GM21367 (cell line): Measurements from ENCODE around the gene BNIP2.
"Not testable (repeated sequence)": the region's sequence is repeated elsewhere in the genome, so short reads cannot be mapped to it uniquely, and the experiment has no call there.

ENCODE experiments used
- ATAC-seq: cut with Tn5 transposase; IDR thresholded peaks from one replicate; pipeline ENCODE4 v1.9.1; 2021; ENCODE audit not compliant: unreplicated experiment

The BNIP2 gene, protein sequence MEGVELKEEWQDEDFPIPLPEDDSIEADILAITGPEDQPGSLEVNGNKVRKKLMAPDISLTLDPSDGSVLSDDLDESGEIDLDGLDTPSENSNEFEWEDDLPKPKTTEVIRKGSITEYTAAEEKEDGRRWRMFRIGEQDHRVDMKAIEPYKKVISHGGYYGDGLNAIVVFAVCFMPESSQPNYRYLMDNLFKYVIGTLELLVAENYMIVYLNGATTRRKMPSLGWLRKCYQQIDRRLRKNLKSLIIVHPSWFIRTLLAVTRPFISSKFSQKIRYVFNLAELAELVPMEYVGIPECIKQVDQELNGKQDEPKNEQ

DNA sequence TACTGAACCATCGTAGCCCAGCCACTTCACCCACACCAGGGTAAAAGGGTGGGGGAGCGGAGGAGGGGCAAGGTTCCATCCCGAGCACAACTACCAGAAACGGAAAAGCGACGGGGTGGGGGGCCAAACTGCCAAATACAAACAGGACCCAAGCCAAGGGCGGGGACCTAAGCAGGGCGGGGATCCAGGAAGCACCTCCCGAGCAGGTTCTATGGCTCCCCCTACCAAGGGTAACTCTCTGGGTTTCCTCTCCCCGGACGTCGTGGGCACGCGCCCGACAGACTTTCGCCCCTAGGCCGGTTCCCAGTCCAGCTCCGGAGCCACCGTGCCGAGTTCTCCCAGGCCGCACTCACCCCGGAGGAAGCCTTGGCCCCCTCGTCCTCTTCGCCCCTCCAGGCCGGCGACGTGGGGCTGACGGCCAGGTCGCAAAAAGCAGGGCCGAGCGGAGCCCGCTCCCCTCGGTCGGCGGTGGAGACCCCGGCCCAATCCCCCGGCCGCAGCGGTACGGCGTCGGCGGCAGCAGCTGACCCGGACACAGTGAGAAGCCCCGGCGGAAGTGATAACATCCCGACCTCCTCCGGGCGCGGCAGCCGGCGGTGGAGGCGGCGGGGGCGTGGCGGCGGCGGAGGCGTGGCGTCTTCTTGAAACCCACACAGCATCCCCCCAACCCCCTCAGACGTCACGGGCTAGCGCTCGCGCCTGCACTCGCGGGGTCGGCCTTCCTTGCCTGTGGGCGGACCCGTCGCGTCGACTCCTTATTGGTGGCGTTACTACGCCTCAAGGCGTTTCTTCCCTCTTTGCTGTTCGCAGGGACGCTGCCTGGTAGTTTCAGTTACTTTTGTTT lies at the start of gene BNIP2:
Gene BNIP2 (minus strand): TSS at position 539 of the 844 bp plus-strand sequence. CDS start 6,863 bp downstream, outside the sequence.
- peak; percentile 77 for ATAC-seq

DNA sequence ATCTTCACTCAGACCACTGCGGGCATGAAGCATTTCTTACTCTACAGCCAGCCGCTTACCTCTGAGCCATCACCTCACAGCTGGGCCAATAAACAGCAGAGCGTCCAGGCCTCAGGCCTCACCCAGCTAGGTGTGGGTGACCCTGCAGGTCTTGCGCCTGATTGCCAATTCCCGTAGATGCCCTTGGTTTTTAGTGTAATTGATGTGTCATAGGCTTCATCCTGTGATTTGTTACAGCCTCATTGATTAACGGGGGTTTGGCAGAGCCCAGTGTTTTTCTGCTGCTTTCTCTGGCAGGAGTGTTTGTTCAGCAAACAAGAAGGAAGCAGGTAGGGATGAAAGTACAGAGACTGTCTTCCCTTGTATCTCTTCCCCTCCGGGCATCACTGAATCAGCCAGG lies 49.6 kb upstream of the BNIP2 start:
- no peak for ATAC-seq

DNA sequence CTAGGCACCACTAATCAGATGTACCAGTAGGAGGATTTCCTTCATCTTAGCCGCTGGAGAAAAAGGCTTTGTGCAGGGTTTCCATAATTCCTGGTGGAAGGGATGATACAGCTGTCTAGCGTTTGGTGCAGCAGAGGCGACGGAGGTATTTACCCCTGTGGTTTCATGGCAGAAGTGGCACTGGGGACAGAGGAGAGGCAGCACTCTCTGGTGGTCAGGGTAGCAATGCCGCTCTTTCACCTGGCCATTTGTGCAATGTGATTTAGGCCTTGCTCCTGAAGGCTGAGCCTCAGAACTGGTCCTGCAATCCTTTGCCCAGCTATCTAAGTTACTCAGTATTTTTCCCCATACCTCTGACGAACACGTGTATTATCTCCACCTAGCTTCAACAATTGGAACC lies 47.1 kb upstream of the BNIP2 start:
- no peak for ATAC-seq

DNA sequence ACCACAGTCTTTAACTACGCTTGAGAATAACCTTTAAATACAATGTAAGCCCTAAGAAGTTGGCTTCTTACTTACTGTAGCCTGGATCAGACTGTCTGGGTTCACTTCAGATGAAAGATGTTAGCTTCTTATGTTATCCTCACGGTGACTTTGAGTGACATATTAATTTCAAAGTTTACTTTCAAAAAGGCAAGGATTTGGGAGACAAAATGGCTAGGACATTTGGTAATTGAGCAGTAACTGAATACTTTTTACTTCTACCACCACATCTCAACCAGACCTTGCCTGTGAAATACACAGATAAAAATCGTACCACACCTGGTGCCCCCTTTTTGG lies 36.0 kb upstream of the BNIP2 start:
- ATAC-seq = no peak

DNA sequence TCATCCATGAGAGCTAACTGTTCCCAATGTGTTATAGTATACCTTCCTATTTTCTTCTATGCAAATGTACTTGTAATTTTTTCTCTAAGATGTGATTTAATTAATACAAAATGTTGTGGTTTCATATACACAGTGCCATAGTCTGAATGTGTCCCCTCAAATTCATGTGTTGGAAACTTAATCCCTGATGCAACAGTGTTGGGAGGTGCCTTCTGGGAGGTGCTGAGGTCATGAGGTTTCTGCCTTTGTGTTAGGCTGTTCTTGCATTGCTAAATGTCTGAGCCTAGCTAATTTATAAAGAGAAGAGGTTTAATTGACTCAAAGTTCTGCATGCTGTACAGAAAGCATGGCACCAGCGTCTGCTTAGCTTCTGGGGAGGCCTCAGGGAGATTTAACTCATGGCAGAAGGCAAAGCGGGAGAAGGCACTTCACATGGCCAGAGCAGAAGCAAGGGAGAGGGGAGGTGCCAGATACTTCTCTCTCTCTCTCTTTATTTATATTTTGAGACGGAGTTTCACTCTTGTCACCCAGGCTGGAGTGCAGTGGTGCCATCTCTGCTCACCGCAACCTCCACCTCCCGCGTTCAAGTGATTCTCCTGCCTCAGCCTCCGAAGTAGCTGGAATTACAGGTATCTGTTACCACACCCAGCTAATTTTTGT lies 34.7 kb upstream of the BNIP2 start:
- no peak for ATAC-seq

DNA sequence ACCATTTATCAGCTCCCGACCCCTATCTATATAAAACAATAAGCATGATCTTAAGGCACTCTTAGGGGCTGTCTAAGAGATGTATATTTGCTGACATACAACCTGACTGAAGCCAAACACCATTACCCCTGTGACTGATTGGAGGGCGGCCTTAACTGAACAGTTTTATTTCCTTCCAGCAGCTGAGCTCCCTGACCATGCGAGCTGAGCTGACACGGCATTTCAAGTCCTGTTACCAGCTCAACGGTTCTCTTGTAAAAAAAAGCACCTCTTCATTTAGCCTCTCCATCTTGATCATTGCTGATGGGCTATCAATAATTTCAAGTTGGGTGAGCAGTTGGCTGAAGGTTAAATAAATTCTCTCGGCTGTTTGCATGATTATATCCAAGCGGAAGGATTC lies 33.4 kb upstream of the BNIP2 start:
- ATAC-seq = no peak

DNA sequence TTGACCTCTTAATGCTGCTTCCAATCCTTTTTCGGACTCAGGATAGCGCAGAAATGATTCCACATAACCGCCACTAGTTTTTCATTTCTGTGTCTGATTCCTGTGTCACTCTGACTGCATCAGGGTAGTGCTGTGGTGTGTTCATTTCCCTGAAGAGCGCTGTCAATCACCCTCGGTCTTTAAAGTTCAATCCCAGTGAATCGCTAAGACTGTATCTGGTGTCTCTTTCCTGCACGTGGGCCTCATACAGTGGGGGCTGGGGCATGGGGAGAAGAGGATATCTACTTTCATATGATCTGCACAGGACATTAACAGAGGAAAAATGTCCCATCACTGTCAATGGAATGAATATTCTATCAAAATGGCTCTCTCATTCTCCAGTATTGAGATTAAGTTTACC lies 32.9 kb upstream of the BNIP2 start:
- no peak for ATAC-seq

DNA sequence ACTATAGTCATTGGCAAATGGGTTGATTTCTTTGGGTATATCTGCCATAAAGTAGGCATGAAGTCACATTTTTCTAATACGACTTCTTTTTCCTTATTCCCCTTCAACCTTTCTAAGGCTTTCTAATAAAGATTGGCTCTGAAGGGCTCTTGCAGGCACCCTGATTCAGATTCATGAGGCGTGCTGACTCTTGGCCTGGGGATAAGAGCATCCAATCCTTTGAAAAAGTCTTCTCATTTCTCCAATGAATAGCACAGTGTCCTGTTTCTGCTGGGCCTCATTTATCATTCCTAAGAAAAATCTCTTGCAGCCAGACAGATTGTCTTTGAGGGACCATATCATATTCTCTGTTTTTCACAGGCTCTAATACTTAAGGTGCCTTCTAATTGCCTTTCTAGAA lies 32.3 kb upstream of the BNIP2 start:
- ATAC-seq = no peak

DNA sequence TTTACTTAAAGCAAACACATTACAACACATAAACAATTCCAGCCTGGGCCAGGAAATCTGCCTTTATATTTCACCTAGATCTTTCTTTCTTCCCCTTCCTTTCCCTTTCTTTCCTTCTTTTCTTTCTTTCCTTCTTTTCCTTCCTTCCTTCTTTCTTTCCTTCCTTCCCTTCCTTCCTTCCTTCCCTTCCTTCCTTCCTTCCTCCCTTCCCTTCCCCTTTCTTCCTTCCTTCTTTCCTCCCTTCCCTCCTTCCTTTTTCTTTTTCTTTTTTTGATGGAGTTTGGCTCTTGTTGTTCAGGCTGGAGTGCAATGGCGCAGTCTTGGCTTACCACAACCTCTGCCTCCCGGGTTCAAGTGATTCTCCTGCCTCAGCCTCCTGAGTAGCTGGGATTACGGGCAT lies 24.1 kb upstream of the BNIP2 start:
- no peak for ATAC-seq

DNA sequence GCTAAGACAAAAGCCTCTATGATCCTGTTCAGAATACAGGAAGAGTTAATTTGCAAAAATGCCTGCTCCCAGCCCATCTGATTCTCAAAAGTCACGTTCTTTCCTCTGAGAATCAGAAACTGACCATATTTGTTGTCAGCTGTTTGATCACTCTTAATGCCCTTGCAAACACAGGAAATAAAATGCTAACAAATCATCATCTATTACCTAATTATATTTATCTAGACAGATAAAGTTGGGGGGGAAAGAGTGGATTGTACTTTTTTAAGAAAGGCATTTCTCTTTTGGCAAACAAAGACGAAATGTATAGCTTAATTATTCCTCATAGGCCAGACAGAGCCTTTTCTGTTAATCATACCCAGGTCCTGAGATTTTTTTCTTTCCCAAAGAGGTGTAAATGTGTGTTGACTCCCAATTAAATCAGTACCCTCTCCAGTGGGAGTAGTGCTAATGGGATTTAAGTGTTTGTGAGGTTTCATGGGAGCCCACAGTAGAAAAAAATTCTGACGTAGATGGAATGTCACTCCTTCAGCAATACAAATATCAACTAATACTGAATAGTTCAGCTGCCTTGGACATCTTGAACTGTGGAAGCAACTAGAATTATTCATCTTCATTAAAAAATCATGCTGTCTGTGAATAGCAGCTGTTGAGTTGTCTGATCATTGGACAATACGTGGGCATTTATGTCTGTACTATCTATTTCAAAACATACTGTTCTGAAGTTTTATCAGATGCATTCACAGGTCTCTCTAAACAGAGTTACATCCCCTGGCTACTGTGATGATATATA lies 22.5 kb upstream of the BNIP2 start:
- ATAC-seq = no peak

DNA sequence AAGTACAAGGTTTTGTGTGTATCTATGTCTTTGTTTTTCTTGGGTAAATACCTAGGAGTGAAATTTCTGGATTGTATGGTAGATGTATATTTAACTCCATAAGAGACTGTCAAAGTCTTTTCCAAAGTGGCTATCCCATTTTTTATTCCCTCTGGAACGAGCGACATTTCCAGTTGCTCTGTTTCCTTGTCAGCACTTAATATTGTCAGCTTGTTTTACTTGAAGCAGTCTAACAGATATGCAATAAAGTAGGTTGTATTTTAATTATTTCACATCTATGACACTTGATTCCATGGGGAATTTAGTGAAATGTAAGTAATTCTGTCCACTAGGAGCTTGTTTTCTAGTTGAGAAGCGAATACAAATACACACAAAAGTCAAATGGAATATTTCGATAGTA lies 18.5 kb upstream of the BNIP2 start:
- no peak for ATAC-seq

DNA sequence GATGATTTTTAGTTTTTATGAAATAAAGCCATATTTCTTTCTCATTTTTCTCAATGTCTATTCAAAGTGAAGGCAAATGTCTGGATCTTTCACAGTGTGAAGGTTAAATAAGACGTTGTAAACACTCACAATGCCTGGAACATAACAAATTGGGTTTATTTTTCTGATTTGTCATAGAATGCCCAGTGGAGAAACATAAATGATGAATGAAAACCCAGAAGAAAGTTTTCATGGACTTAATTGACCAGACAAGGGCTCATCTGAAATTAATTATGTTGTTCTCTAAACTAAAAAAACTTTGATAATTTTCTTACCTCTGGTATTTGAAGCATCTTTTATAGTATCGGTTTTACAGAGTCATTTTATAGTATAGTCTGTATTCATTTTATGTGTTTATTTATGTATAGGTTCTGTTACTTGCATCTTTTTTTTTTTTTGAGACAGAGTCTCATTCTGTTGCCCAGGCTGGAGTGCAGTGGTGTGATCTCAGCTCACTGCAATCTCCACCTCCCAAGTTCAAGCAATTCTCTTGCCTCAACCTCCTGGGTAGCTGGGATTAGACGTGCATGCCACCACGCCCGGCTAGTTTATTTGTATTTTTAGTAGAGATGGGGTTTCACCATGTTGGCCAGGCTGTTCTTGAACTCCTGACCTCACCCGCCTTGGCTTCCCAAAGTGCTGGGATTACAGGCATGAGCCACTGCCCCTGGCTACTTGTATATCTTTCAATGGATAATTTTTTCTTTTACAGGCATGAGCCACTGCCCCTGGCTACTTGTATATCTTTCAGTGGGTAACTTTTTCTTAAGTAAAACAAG lies 15.1 kb upstream of the BNIP2 start:
- no peak for ATAC-seq

DNA sequence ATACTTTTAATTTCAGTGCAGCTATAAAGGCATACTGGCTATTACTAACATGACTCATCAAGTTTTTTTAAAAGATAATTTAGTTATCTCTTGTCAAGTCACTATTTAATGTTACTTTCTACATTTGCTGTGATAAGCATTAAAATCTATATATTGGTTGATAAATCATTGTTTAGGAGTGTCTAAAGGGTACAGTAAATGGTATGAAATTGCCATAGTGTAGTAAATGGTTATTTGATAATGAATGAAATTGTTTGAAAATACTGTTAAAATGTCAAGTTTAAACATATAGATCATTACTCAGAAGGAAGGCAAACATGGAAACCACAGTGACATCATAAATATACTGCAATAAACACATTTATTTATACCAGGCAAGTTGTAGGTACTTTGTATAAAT lies 13.2 kb upstream of the BNIP2 start:
- no peak for ATAC-seq

DNA sequence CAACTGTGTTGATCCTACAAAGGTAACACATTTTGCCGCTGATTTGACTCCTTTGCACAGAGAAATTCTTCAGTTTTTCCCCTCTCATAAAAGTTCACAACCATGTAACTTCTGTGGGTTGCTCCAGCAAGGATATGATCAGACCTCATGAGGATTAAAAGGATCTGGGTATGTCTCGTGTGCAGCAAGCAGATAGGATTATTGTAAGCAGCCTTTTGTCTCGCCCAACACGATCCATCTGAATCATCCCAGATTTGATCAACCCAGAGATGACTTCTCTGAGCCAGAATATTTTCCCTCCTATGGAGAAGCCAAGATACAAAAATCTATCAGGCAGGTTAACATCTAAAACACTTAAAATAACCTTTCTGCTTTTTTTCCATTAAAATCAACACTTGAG lies 12.8 kb upstream of the BNIP2 start:
- ATAC-seq = no peak

DNA sequence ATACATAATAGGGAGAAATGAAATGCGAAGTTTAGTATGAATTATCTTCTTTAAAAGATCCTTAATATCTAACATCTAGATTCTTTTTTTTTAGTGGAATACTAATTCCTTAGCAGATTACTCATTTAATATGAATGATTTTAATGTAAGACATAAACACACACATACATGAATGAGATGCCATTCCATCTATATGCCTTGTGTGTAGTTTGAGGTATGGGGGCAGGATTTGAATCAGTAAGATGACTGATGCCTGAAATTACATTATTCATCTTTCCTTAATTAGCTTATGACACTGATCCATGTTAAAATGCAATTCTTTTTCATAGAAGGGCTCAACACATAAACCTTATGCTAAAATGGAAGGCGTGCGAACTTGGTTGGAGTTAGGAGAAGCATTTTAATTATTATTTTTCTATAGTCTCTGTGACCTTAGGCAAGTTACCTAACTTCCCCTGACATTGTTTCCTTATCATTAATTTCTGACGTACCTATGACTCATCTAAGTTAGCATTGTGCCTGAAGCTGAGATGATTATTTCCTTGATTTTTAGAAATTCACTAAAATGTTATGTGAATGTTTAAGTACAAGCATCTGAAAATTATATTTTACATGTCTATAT lies 10.8 kb upstream of the BNIP2 start:
- ATAC-seq = no peak

DNA sequence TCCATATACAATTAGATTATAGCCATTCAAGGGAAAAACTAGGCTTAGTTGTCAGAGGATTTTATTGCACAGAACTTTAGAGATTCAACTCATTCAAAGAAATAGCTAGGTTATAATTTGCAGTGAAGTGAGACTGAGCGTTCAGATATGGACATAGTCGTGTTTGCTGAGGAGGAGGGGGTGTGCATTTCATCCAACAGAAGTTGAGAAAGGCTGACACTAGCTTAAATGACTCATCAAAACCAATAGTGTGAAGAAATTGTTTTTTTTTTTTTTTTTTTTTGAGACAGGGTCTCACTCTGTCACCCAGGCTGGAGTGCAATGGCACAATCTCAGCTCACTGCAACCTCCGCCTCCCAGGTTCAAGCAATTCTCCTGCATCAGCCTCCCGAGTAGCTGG lies 8.9 kb upstream of the BNIP2 start:
- ATAC-seq = not testable (repeated sequence)

DNA sequence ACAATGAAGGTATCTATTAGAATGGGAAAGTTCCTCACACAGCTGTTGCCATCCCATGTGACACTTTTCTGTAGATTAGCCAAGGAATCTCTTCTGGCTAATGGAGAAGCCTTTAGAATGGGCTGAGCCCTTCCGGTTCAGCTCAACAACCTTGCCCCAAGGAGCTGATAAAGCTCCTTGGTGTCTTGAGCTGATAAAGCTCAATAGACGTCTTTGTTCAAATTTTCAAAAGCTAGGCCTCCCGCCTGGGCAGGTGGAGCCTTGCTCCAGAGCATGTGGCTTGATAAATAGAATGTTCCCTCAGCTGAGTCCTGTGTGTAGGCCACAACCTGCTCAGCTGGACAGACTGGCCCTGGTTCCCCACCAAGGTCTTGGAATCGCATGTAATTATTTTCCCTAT lies 7.2 kb upstream of the BNIP2 start:
- ATAC-seq = no peak

DNA sequence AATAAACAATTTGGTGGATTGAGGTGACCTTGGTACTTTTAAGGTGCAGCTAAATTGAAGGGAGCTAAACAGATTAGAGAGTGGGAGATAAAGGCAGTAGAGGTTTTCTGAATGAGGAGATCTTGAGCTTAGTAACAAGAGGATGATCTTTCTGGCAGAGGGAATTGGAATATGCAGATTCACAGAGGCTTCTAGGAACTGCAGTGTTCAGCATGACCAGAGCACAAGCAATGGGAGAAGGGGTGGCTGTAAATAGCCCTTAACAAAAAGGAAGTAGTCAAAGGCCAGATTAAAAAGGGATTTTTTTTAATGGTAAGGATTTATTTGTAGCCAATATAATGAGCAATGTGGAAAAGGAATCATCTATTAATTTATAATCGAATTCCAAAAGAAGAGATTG lies 5.7 kb upstream of the BNIP2 start:
- ATAC-seq = no peak

DNA sequence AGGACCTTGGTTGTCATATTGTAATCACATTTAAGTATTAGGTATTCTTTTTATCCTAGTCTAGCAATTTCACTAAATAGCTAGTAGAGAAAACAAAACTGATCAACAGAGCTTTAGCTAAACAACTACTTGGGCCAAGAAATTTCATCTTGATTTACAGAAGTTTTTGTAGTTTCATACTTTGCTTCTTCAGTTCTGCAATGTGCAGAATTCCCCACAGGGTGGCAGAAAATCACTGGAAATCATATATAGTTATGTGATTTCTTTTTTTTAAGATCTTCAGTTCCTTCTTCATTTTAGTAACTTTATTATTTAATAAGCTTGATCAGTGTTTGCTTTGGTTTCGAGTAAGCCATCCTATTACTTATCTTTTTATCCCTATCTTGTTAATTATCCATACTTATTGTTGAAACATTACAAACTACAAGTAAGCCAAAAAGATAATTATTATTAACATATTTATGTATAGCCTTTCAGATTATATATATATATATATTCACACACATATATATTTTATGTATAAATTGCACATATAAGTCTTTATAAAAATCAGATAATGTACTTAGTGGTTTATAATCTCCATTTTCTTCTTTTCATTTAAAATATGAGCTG lies 2.2 kb upstream of the BNIP2 start:
- ATAC-seq = no peak
